ENCODE results near the gene BCL11A.

BCL11A gene

DNA sequence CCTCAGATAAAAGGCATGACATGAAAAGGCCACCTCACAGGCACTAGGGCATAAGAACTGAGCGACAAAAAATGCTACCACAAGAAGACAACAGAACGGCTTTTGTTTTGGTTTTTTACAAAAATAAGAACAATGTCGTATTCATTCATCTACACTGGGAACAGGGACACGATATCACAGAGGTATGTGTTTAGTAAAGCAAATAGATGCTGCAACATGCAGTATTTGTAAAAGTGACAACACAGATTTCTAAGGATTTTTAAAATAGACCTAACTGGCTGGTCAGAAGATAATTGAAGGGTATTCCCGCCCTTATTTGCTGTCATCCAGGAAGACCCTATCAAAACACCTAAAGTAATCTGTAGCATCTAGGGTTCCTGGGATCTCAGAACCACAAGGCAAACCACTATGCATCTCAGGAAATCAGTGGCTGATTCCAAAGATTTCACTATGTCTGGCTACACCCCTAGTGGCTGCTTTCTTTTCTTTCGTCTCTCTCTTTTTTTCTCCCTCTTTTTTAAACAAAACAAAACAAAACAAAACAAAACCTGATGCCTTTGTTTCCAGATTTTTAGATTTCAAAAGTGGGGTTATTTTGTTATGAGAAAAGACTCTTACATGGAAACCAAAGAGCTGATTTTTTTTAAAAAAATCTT lies 97.2 kb downstream of the BCL11A start:
- no peak for DNase-seq

DNA sequence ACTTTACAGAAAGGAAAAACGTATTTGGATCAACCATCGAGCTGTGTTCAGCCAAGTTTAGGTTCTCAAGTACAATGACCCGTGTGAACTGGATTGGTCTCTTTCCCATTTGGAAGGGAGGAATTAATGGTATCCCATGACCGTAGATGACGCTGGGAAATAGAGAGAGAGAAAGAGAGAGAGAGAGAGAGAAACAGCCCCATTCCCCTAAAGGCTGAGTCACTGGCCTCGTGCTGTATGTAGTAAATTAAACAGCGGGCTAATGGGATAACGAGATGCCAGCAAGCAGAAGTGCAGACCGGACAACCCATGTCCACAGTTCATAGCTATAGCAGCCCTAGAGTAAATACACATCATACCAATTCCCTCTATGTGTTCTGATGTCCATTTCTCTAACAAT lies 99.6 kb downstream of the BCL11A start:
- peak; percentile 25 for DNase-seq

GRCh38 chr2:60453301-60453700 lies 100.2 kb downstream of the BCL11A start:
- DNase-seq, result peak; percentile 32

DNA sequence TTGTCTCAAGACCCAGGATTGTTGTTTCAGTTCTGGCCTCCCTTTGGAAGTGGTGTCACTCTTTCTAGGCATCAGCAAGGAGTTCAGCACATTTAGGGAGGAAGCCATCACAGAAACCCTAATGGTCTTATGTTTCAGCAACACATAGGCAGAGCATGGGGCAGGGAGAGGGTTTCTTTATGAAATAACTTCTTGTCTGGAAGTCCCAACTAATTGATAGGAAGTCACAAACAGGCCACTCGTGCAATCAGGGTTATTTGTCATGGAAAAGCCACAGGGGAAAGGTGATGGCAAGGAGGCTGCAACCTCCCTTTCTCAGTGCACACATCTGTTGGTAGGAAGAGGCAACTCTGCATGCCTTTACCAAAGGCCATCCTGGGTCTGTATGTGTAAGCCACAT lies 103.0 kb downstream of the BCL11A start:
- no peak for DNase-seq

DNA sequence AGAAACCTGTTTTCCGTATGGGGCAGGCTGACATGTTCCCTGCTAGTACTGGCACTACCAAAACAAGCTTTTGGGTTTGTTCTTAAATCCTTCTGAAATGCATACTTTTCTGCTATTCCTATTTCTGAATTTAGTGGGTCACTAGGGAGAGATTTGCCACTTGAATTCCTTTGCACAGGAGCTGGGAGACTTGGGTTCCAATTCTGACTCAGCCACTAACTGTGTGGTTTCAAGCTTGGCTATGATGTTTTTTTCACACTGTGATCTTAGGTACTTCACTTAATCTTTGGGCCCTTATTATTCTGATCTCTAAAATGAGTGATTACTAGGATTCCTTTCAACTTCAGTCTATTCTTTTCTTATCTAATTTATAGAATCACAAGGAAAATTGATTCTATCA lies 105.5 kb downstream of the BCL11A start:
- no peak for DNase-seq

DNA sequence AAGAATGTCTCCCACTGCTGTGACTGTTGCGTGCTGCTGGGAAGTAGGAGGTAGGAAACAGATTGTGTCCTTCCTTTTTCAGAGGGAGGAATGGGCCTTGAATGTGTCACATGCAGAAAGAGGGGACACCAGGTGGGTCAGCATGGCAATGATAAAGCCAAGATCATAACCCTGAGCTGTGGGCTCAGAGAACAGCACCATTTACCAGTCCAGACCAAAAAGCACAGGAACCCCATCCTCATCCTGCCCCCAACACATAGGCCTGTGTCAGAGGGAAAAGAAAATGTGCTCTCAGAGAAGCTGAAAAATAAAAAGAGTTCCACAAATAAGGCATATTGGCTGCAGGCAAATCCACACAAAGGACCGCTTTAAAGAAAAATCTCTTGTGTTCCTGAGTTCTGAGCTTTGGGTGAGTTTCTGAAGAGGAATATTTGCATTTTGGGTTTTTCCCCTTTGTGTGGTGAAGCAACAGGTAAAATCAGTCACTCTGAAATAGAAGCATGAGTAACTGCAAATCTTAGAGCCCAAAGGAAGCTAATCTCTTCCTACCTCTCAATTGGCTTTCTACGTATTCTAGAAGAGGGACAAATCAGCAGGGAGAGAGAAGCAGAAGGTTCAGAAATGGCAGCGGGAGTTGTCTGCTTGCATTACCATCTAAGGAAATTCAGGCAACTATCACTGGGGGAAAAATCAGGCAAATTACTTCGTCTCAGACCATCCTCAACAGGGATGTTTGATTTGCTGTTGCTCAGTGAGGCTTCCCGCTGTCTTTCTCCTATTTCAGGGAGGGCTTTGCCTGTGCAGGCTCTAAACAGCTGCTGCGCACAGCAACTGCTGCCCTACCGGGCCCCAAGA lies 106.8 kb downstream of the BCL11A start:
- DNase-seq, result no peak

DNA sequence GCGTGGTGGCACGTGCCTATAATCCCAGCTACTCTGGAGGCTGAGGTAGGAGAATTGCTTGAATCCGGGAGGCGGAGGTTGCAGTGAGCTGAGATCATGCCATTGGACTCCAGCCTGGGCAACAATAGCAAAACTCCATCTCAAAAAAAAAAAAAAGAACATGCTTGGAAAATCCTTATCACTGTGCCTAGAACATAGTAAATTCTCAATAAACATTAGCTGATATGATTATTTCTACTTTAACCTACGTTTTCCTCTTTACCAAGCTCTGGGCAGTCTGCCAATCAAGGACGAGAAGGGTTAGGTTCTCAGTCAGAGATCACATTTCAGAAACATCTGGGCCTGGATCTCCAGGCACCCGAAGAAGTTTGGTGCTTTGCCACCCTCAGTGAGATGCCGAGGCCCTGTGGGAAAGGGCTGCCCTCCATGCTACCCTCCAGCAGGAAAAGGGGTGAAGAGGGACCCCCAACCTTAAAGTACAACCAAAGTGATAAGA lies 107.7 kb downstream of the BCL11A start:
- DNase-seq, result peak; percentile 9

- no peak for DNase-seq
Measured at GRCh38 chr2:60442608-60443007, 110.8 kb downstream of the BCL11A start.

- no peak for DNase-seq
Measured at GRCh38 chr2:60441800-60442199, 111.7 kb downstream of the BCL11A start.

GRCh38 chr2:60440767-60441163 lies 112.7 kb downstream of the BCL11A start:
- DNase-seq, result no peak

DNA sequence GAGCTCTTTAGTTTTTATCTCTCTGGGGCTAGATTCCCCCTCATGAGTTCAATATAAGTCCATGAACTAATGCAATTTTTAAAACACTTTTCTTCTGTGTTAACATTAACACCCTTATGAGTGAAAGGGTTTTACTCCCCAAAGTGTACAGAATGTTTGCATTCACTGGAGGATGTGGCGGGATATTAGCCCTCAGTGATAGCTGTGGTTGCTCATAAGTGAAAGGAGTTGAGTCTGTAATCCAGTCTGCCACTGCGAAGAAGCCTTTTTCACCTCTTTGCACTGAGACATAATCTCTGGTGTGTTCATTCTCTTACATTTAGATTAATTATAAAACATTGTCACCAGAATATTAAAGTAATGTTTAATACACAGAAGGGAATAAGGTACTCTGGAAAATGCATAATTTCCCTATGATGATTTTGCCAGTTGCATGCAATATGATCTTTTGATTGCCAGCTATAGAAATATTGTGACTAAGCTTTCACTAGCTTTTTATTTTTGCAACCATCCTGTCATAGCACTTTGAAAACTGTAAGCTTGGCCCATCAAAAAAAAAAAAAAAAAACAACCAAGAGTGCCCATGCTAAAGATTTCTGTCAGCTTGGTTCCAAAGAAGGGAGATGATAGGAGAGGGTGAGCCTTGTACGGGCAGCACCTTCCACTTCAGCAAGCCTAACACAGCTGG lies 113.2 kb downstream of the BCL11A start:
- no peak for DNase-seq

DNA sequence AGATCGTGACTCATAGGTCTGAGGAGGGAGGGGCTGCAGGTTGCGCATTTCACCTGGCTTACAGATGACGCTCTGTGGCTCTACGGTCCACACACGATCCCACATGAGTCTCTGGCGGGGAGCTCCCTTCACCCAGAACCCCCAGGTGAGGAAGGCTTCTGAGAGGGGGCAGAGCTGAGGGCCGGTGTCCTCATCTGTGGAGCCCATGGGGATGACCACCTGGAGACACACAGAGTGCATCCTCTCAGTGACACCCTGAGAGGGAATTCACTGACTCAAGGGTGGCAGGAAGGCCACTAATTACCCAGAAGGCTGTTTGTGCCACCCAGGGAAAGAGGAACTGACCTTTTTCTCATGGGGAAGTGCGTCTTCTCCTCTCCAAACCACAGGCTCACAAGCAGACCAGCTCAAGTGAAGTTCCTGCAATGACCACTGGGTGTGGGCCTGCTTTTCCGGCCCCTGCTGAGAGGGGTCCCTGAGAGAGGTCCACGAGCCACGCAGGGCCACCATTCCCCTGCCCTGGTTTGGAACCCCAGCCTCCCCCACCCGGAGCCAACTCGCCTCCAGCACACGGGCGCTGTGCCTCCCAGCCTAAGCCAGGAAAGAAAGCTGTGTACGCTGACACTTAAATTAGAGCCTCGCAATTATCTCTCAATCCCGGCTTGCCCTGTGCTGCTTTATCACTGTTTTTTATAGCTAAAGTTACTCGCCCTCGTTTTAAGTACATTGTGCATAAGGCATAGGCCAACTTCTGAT lies 114.1 kb downstream of the BCL11A start:
- peak; percentile 56 for DNase-seq

- DNase-seq, result no peak
Measured at GRCh38 chr2:60438653-60439052, 114.8 kb downstream of the BCL11A start.

DNA sequence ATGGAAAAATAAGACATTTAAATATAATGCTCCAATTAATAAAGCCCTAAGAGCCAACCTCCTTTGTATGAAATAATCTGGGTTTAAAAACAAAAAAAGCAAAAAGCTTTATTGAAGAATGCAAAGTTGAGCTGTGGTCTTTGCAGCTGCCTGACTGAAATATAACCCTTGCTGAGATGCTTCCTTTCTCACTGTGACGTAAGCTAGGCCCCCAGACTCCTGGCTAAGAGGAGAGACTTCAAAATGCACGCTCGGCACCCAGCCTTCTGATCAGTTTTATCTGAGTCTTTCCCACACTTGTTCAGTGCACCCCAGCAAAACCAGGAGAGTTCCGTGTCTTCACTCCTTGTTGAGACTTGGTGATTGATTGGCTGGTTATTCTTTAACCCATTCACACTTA lies 115.3 kb downstream of the BCL11A start:
- DNase-seq, result no peak

GRCh38 chr2:60437080-60437696 lies 116.3 kb downstream of the BCL11A start:
- no peak for DNase-seq

DNA sequence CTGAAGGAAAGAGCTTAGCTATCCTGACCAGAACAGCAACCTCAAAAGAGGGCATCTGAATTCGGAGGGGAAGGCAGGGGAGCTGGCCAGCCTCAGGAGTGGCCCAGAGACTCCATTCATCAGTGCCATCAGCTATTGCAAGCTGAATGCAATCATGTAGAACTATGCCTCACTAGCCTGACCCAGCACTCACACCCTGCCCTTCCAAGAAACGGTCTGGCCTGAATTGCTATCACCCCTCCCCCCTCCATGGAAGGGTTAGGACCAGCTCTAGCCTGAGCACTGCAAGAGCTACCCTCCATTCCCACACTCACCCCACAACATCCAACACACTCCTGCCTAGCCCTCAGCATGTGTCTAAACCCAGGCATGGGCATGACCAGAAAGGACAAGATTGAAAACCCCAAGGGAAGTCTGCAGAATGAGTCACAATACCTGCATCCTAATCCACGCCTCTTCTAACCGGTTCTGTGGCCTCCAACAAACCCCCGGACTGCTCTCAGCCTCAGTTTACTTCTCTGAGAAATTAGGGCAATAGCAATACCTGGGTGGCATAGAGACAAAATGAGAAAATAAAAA lies 120.3 kb downstream of the BCL11A start:
- DNase-seq, result no peak

GRCh38 chr2:60432035-60432601 lies 121.3 kb downstream of the BCL11A start:
- no peak for DNase-seq

- no peak for DNase-seq
Measured at GRCh38 chr2:60429681-60430080, 123.8 kb downstream of the BCL11A start.

DNA sequence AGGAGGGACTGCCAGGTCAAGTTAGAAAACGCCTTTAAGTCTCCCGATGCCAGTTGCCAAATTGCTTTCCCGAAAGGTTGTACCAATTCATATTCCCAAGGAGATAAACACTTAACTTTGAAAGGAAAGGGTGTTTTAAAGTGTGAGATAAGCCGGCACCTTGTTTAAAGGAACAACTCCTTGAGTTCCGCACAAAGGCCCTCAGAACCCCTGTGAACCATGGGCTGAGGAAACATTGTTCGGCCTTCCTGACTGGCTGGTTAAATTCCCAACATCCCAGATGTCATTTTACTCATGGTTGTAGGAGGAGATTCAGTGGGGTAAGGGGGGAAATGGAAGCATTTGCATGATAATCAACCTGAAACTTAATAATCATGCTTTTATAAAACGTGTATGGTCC lies 126.6 kb downstream of the BCL11A start:
- DNase-seq, result no peak

DNA sequence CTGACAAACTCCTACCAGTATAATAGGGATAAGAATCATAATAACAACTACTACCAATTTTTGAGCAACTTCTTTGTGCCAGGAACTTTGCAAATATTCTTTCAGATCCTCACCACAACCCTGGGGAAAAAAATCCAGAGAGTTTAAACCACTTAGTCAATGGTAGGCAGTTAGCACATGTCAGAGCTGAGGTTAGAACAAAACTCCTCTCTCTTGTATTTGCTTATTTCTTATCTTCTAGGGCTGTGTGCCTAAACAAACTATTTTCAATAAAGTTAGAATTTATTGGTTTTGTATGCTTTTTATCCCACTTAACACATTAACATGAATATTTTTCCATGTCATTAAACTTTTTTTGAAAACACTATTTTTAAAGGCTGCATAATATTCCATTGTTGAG lies 127.1 kb downstream of the BCL11A start:
- no peak for DNase-seq

DNA sequence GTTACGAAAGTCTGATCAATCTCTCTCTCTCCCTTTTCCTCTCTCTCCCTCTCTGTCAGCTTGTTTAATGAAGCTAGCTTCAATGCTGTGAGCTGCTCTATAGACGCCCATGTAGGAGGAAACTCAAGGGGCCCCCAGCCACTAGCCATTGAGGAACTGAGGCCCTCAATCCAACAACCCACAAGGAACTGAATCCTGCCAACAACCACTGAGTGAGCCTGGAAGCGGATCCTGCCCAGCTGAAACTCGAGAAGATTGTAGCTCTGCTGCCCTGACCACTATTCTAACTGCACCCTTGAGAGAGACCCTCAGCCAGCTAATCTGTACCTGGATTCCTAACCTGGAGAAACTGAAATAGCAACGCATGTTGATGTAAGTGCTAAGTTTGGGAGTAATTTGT lies 129.2 kb downstream of the BCL11A start:
- DNase-seq, result no peak

DNA sequence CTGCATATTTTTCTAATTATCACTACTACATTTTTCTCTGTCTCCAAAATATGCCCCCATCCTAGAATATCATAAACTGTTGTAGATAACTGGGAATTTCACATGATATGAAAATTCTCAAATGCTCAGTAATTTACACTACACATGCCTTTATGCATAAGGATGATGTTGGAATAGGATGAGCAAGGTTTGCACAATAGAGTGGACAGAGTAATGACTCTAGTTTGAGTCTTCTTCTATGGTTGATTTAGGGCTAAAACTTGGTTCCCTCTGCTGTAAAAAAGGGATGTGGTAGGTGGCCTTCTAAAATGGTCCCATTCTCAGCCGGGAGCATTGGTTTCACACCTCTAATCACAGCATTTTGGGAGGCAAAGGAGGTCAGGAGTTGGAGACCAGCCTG lies 129.9 kb downstream of the BCL11A start:
- no peak for DNase-seq
